IMR-90 (cell line): Measurements from ENCODE around the gene CYP46A1. TPM values are rescaled to one million over a fixed set of nuclear protein-coding genes. Genes with fewer than 3 reads are reported as not detected.

Experiments
- ATAC-seq: fragments of 200-7000 bp; cut with Tn5 transposase; 2 replicates; pipeline ENCODE4 v1.9.1; 2020; ENCODE audit warnings: low read depth, mild to moderate bottlenecking, moderate library complexity
- BruUV-seq: library from RNA; stranded (reverse); fragments of 400-500 nt; replicated peaks from 2 replicates; lab custom pipeline; 2021; lab: Mats Ljungman, UMichigan
- CTCF ChIA-PET: fragments of 300-600 bp; formaldehyde crosslinking; extraction: SDS; loops from one replicate; lab custom pipeline; 2021; ENCODE audit warnings: antibody characterized with exemption; lab: Yijun Ruan, JAX
- POLR2A ChIA-PET: fragments of 300-600 bp; sonication (Branson Sonifier 250); formaldehyde crosslinking; loops from one replicate; lab custom pipeline; 2022; ENCODE audit warnings: antibody characterized with exemption; ENCODE audit not compliant: unreplicated experiment; lab: Charles Lee
- DNase-seq: peaks from one replicate; pipeline ENCODE4 v3.0.0; 2013
- H2AFZ ChIP-seq: replicated peaks from 2 replicates; pipeline ENCODE3; 2013; ENCODE audit warnings: low read length, mild to moderate bottlenecking; ENCODE audit not compliant: poor library complexity
- H2AK5ac ChIP-seq: 2 replicates; pipeline ENCODE4 v1.6.1; 2013; ENCODE audit warnings: low read depth, low read length, inconsistent platforms
- H2AK9ac ChIP-seq: replicated peaks from 2 replicates; pipeline ENCODE3; 2013; ENCODE audit warnings: mild to moderate bottlenecking, low read depth, low read length, moderate library complexity; ENCODE audit not compliant: poor library complexity
- H2BK120ac ChIP-seq: 2 replicates; pipeline ENCODE4 v1.6.1; 2013; ENCODE audit warnings: low read depth, low read length, inconsistent platforms
- H2BK15ac ChIP-seq: 3 replicates; pipeline ENCODE4 v1.6.1; 2013; ENCODE audit warnings: low read depth, low read length, inconsistent platforms
- H2BK20ac ChIP-seq: 2 replicates; pipeline ENCODE4 v1.6.1; 2013; ENCODE audit warnings: low read depth, mild to moderate bottlenecking, inconsistent platforms, low read length, moderate library complexity
- H2BK5ac ChIP-seq: 2 replicates; pipeline ENCODE4 v1.6.1; 2013; ENCODE audit warnings: mild to moderate bottlenecking, low read depth, low read length, inconsistent platforms; ENCODE audit not compliant: poor library complexity, severe bottlenecking
- H3K14ac ChIP-seq: replicated peaks from 2 replicates; pipeline ENCODE4 v1.6.1; 2013; ENCODE audit warnings: low read depth, low read length, inconsistent platforms
- H3K18ac ChIP-seq: 2 replicates; pipeline ENCODE4 v1.6.1; 2013; ENCODE audit warnings: low read depth, low read length, control low read depth
- H3K23ac ChIP-seq: 2 replicates; pipeline ENCODE4 v1.6.1; 2013; ENCODE audit warnings: low read depth, low read length, inconsistent platforms
- H3K27ac ChIP-seq: 2 replicates; pipeline ENCODE4 v1.5.1; 2013; ENCODE audit warnings: mild to moderate bottlenecking, control low read depth, low read length; ENCODE audit not compliant: insufficient read depth
- H3K27me3 ChIP-seq: 2 replicates; pipeline ENCODE4 v1.6.1; 2013; ENCODE audit warnings: low read length; ENCODE audit not compliant: control insufficient read depth, insufficient read depth
- H3K36me3 ChIP-seq: 2 replicates; pipeline ENCODE4 v1.6.1; 2013; ENCODE audit warnings: low read length, mixed read lengths; ENCODE audit not compliant: control insufficient read depth, insufficient read depth
- H3K4ac ChIP-seq: 2 replicates; pipeline ENCODE4 v1.6.1; 2013; ENCODE audit warnings: low read depth, low read length, inconsistent platforms
- H3K4me1 ChIP-seq: 2 replicates; pipeline ENCODE4 v1.6.1; 2013; ENCODE audit warnings: low read length, mixed read lengths; ENCODE audit not compliant: control insufficient read depth, insufficient read depth
- H3K4me2 ChIP-seq: 2 replicates; pipeline ENCODE4 v1.6.1; 2013; ENCODE audit warnings: low read depth, mild to moderate bottlenecking, control low read depth, low read length, moderate library complexity
- H3K4me3 ChIP-seq: 2 replicates; pipeline ENCODE4 v1.5.1; 2013; ENCODE audit warnings: low read depth, mild to moderate bottlenecking, control low read depth, low read length, moderate library complexity; ENCODE audit not compliant: insufficient read depth
- H3K56ac ChIP-seq: 2 replicates; pipeline ENCODE4 v1.6.1; 2013; ENCODE audit warnings: low read length, inconsistent platforms; ENCODE audit not compliant: insufficient read depth; ENCODE audit errors: extremely low read depth
- H3K79me1 ChIP-seq, 2 experiments: 2 replicates each; pipeline ENCODE4 v1.6.1; 2013; ENCODE audit warnings: low read length in 2 of 2, inconsistent platforms in 1 of 2, low read depth in 1 of 2
- H3K9ac ChIP-seq: 2 replicates; pipeline ENCODE4 v1.6.1; 2013; ENCODE audit warnings: low read depth, low read length, control low read depth
- H3K9me1 ChIP-seq: 2 replicates; pipeline ENCODE4 v1.6.1; 2013; ENCODE audit warnings: low read length, inconsistent platforms; ENCODE audit not compliant: insufficient read depth
- H3K9me3 ChIP-seq: 2 replicates; pipeline ENCODE4 v1.6.1; 2013; ENCODE audit warnings: low read length; ENCODE audit not compliant: control insufficient read depth, insufficient read depth
- H4K20me1 ChIP-seq: 2 replicates; pipeline ENCODE4 v1.6.1; 2013; ENCODE audit warnings: low read length, inconsistent platforms; ENCODE audit not compliant: insufficient read depth
- H4K5ac ChIP-seq: 2 replicates; pipeline ENCODE4 v1.6.1; 2013; ENCODE audit warnings: mild to moderate bottlenecking, low read depth, low read length, control low read depth
- H4K8ac ChIP-seq, 2 experiments: 2 replicates each; pipeline ENCODE4 v1.6.1; 2013; ENCODE audit warnings: low read depth in 2 of 2, low read length in 2 of 2, control low read depth in 1 of 2, inconsistent platforms in 1 of 2
- H4K91ac ChIP-seq: 2 replicates; pipeline ENCODE4 v1.6.1; 2013; ENCODE audit warnings: low read depth, low read length, inconsistent platforms; ENCODE audit not compliant: insufficient read depth
- MAZ ChIP-seq: IDR thresholded peaks from 2 replicates; pipeline ENCODE4 v1.6.1; 2012; ENCODE audit warnings: low read depth, mild to moderate bottlenecking, low read length, improper control_type of control experiment, moderate library complexity, borderline replicate concordance
- WGBS, 2 experiments: methylation state at CpG; one replicate each; pipeline versions ENCODE4 v1.1.5 to v1.1.7; 2013; ENCODE audit warnings: missing lambda C conversion rate in 2 of 2; ENCODE audit not compliant: insufficient read length in 1 of 2; ENCODE audit errors: extremely low coverage in 2 of 2; 5-methylcytosine and 5-hydroxymethylcytosine counted together
- dilution Hi-C: fragments of 300-500 bp; cut with HindIII; formaldehyde crosslinking; loops from one replicate; pipeline ENCODE4 v1.14.3; 2018; ENCODE audit warnings: low sequenced_read_pairs; ENCODE audit not compliant: unreplicated experiment
- in situ Hi-C: fragments of 300-500 bp; cut with MboI; formaldehyde crosslinking; loops from 3 replicates; pipeline ENCODE4 v1.14.3; 2019; ENCODE audit warnings: low sequenced_read_pairs, inconsistent platforms, mixed read lengths
- intact Hi-C: fragments of 100-400 bp; cut with micrococcal nuclease; formaldehyde crosslinking; loops from 2 replicates; pipeline ENCODE4 v1.10.0; 2022
- polyA plus RNA-seq, 3 experiments: library from polyadenylated mRNA; depleted of rRNA; stranded (reverse); fragments of >200 nt; gene quantifications; 2 replicates each; pipeline ENCODE4 v1.2.3, GENCODE V29; 2012; ENCODE audit warnings: low replicate concordance in 1 of 3
- total RNA-seq: library from RNA; depleted of rRNA; stranded (reverse); fragments of >200 nt; gene quantifications from 2 replicates; pipeline ENCODE4 v1.2.3, GENCODE V29; 2012

The CYP46A1 gene
- total and polyA plus RNA-seq, 2 of the 4 experiments (the other 2 are of a cell fraction), result 0.18 to 0.31 TPM

DNA sequence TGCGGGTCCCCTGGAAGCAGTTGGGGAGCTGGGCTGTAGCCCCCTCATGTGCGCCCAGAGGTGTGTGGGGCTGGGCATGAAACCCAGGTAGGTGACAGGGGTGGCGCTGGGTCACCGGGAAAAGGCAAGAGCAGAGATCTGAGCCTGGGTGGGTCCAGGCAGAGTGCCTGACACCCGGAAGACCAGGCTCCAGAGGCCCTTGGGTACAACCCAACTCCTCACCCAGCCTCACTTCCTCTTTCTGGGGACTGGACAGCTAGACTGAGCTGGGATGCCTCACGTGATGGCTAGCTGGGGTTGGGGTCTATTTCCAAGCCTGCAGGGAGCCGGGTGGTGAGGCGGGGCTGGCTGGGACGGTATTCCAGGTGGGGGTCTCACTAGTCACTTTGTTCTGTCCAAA is 16.3 kb upstream of the CYP46A1 start:
- Histone ChIP-seq H3K56ac (no peak overlapping the region), H3K36me3 (no peaks in the 10 kb centered on the region), H4K91ac (no peak overlapping the region), H3K18ac (no peak overlapping the region), H3K4me1 (no peaks in the 10 kb centered on the region; the same call in 1 of the 2 replicates), H3K79me1 (no peaks in the 10 kb centered on the region), H2AFZ (no peak overlapping the region), H2AK5ac (no peak overlapping the region), H3K9ac (no peak overlapping the region), H2BK15ac (no peak overlapping the region), H2BK20ac (no peak overlapping the region), H2BK5ac (no peak overlapping the region), H3K4me2 (no peak overlapping the region), H3K9me1 (no peaks in the 10 kb centered on the region), H2BK120ac (no peak overlapping the region), H4K8ac (no peak overlapping the region), H3K23ac (no peak overlapping the region), H3K14ac (no peak overlapping the region), H3K9me3 (no peaks in the 10 kb centered on the region), H2AK9ac (no peak overlapping the region), H4K5ac (no peak overlapping the region), H3K27me3 (peaks cover 3% of the 10 kb centered on the region; the same call in 1 of the 2 replicates), H3K27ac (no peak overlapping the region), H4K20me1 (no peaks in the 10 kb centered on the region), H3K4ac (no peak overlapping the region), H3K4me3 (no peak overlapping the region)
- no peak for TF ChIP-seq MAZ
- no peak for DNase-seq
- CTCF ChIA-PET, result no interaction called here
- ATAC-seq, result no peak
- intact Hi-C loops, result no loop called here
- dilution Hi-C loops, result no loop called here
- no TSS peak for BruUV-seq
- WGBS, 2 experiments, result 67% methylated on average over 1 of the region's 9 CpGs; no CpG with 5 or more reads in 1 of the 2 experiments
- POLR2A ChIA-PET, result no interaction called here
- in situ Hi-C loops, result no loop called here
